ENCODE measurements around the gene RNPEP.
"Not testable (repeated sequence)": the region's sequence is repeated elsewhere in the genome, so short reads cannot be mapped to it uniquely, and the experiment has no call there.

Gene RNPEP

GRCh38 chr1:202036595-202037387 lies 54.3 kb downstream of the RNPEP start:
- DNase-seq (ENCODE audit: low spot score), result no peak

DNA sequence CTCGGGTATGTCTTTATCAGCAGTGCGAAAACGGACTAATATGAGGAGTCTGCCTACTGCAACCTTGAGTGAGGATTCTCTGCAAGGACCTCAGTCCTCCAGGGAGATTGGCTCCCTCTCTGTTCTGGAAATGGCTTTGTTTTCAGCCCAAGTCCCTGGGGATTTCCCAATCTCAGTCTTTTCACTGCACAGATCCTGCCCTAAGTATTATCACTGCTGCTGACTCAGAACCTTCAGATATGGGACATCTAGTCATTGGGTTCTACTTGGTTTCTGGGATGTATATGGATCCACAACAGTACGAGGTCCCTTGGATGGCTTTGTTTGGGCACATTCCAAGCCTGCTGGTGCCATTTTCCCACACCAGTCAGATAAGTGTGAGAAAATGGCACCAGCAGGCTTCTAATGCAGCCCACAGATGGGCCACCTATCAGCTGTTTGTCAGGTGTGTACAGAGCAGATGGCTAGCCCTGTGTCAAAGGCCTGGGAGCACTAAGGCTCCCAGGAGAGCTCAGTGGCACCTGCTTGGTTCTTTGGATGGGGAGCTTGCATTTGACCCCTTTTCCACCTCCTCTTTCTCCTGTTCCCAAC lies 55.4 kb downstream of the RNPEP start:
- DNase-seq (ENCODE audit: low spot score), result no peak

GRCh38 chr1:202038688-202039346 lies 56.4 kb downstream of the RNPEP start:
- no peak for DNase-seq (ENCODE audit: low spot score)

DNA sequence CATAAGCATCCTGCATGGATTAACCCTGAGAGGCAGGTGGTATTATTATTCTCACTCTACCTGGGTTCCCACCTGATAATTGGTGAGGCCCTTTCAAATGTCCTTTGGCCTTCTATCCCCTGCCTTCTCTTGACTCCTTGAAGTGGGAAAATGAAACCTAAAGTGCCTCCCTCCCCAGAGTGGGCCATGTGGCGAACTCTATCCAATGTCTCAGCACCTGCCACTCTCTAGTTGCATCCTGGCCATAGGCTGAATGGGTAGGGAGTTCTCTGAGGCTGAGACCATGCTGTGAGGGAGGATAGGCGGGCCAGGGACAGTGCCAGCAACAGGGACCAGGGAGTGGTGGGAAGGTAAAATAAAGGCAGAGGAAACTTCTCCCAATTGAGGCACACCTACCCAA lies 63.3 kb downstream of the RNPEP start:
- no peak for DNase-seq (ENCODE audit: low spot score)

DNA sequence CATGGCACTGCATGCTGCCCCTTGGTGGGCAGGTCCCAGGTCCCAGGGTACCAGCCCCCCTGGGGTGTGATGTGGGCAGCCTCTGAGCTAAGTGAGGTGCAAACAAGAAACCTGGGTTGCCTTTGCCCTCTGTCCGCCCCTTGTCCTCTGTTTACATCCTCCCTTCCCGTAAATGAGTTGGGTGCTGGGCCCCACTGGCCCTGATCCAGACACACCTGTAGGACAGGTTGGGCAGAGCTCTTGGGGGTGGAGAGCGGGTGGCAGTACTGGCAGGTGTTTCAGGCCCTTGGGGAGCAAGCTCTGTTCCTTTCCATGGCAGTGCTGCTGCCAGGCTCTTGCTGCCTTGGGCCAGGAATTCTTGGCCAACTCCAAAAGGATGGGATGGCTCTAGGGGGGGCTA lies 63.8 kb downstream of the RNPEP start:
- no peak for DNase-seq (ENCODE audit: low spot score)

- no peak for DNase-seq (ENCODE audit: low spot score)
Observed at GRCh38 chr1:202046748-202047708, 64.6 kb downstream of the RNPEP start.

DNA sequence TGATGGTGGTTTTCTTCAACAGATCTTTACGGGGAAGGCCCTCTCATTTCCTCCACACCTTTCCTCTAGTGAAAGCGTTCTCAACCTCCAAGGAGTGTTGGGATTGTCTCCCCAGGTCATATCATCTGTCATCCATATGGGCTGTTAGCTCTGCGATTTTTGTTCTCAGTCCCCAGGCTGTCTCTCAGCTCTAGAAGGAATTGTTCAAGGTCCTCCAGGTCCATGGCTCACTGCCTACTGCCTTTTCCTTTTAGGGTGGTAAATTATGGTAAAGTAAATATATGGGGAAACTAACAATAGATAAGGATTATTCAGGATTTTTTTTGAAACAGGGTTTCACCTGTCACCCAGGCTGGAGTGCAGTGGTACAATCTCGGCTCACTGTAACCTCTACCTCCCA lies 65.5 kb downstream of the RNPEP start:
- no peak for DNase-seq (ENCODE audit: low spot score)

GRCh38 chr1:202049129-202049528 lies 66.7 kb downstream of the RNPEP start:
- DNase-seq (ENCODE audit: low spot score), result no peak

DNA sequence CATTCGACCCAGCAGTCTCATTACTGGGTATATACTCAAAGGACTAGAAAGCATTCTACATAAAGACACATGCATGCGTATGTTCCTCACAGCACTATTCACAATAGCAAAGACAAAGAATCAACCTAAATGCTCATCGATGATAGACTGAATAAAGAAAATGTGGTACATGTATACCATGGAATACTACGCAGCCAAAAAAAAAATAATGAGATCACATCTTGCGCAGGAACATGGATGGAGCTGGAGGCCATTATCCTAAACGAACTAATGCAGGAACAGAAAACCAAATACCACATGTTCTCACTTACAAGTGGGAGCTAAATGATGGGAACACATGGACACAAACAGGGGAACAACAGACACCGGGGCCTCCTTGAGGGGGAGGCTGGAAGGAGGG lies 71.6 kb downstream of the RNPEP start:
- DNase-seq (ENCODE audit: low spot score), result no peak

DNA sequence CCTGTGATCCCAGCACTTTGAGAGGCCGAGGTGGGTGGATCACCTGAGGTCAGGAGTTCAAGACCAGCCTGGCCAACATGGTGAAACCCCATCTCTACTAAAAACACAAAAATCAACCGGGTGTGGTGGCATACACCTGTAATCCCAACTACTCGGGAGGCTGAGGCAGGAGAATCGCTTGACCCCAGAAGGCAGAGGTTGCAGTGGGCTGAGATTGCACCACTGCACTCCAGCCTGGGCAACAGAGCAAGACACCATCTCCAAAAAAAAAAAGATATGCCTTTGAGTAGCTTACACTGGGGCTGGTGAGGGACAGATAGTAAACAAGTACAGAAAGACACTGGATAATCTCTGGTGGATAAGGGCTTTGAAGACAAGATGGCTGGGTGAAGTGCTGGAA lies 72.2 kb downstream of the RNPEP start:
- DNase-seq (ENCODE audit: low spot score), result not testable (repeated sequence)
